GM13977 (cell line): Measurements from ENCODE around the gene WDR27.

Experiments
- DNase-seq: peaks from one replicate; pipeline ENCODE4 v3.0.0; 2012; ENCODE audit warnings: low spot score
- in situ Hi-C: fragments of 300-500 bp; cut with MboI; formaldehyde crosslinking; loops from one replicate; pipeline ENCODE4 v1.12.0; 2022; ENCODE audit warnings: low sequenced_read_pairs, low pct_unique_long_range_greater_than_20kb, mixed read lengths, inconsistent platforms; ENCODE audit not compliant: unreplicated experiment
- TF ChIP-seq, protein P1 (sequence below): IDR thresholded peaks from 2 replicates; pipeline ENCODE4 v1.5.1; 2012; ENCODE audit warnings: mild to moderate bottlenecking, control low read depth; ENCODE audit not compliant: insufficient read depth; ENCODE audit errors: extremely low read depth, missing control alignments

WDR27 gene

GRCh38 chr6:169640351-169640852 is 61.4 kb downstream of the WDR27 start:
- in situ Hi-C loops, result no loop called here
- TF ChIP-seq, protein P1, sequence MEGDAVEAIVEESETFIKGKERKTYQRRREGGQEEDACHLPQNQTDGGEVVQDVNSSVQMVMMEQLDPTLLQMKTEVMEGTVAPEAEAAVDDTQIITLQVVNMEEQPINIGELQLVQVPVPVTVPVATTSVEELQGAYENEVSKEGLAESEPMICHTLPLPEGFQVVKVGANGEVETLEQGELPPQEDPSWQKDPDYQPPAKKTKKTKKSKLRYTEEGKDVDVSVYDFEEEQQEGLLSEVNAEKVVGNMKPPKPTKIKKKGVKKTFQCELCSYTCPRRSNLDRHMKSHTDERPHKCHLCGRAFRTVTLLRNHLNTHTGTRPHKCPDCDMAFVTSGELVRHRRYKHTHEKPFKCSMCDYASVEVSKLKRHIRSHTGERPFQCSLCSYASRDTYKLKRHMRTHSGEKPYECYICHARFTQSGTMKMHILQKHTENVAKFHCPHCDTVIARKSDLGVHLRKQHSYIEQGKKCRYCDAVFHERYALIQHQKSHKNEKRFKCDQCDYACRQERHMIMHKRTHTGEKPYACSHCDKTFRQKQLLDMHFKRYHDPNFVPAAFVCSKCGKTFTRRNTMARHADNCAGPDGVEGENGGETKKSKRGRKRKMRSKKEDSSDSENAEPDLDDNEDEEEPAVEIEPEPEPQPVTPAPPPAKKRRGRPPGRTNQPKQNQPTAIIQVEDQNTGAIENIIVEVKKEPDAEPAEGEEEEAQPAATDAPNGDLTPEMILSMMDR, result no peak
- no peak for DNase-seq

GRCh38 chr6:169639653-169640278 is 62.1 kb downstream of the WDR27 start:
- TF ChIP-seq, protein P1, result no peak
- in situ Hi-C loops, result no loop called here
- no peak for DNase-seq

DNA sequence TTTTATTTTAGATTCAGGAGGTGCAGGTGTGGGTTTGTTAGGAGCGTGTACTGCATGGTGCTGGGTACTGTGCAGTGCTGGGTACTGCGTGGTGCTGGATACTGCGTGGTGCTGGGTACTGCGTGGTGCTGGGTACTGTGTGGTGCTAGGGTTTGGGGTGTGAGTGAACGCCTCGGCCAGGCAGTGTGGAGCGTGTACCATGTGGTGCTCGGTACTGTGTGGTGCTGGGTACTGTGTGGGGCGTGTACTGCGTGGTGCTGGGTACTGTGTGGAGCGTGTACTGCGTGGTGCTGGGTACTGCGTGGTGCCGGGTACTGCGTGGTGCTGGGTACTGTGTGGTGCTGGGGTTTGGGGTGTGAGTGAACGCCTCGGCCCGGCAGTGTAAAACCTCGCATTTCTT is 62.9 kb downstream of the WDR27 start:
- TF ChIP-seq, protein P1, result no peak
- DNase-seq, result no peak
- in situ Hi-C loops, result no loop called here

DNA sequence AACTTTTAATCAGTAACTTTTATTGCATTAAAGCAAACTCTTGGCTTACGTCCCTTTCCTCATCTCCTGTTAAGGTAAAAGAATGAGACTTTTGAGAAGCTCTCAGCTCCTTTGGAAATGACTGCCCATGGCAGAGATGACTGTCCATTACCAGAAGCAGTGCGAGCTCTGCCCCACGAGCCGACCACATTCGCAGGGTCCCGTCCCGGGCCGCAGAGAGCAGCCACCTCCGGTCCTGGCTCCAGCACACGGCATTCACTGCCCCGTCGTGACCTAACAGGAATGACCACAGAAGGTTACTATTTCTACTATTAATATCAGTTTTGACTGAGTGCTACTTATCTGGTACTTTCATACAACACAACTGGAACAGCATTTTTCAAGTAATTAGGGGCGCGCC is 63.4 kb downstream of the WDR27 start:
- DNase-seq, result no peak
- TF ChIP-seq, protein P1, result no peak
- in situ Hi-C loops, result no loop called here

- TF ChIP-seq, protein P1, result no peak
- in situ Hi-C loops, result no loop called here
- no peak for DNase-seq
These were observed 66.5 kb downstream of the WDR27 start for GRCh38 chr6:169635345-169635744.

DNA sequence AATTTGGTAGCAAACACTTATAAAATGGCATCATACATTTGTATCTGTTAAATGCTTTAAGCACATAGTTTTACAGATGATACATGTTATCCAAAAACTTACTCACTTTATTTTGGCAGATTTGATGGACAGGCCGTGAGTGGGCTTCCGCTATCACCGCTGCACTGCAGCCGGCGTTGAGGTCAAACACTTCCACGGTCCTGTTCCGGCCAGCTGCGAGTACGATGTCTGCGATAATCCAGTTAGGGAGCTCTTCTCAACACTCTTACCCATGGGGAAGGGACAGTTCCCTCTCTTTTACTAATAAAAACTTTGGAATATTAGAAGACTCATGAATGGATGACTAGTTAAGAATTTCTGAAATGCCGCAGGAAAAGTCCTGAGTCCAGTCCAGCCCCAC is 69.0 kb downstream of the WDR27 start:
- in situ Hi-C loops, result no loop called here
- no peak for DNase-seq
- TF ChIP-seq, protein P1, result no peak
